Epidermal melanocyte (primary cell): ENCODE measurements around the gene MSMP.

Experiments used
- DNase-seq: peaks from one replicate; pipeline ENCODE4 v3.0.0; 2011; ENCODE audit warnings: low spot score; ENCODE audit not compliant: insufficient read length

MSMP gene, protein sequence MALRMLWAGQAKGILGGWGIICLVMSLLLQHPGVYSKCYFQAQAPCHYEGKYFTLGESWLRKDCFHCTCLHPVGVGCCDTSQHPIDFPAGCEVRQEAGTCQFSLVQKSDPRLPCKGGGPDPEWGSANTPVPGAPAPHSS

DNA sequence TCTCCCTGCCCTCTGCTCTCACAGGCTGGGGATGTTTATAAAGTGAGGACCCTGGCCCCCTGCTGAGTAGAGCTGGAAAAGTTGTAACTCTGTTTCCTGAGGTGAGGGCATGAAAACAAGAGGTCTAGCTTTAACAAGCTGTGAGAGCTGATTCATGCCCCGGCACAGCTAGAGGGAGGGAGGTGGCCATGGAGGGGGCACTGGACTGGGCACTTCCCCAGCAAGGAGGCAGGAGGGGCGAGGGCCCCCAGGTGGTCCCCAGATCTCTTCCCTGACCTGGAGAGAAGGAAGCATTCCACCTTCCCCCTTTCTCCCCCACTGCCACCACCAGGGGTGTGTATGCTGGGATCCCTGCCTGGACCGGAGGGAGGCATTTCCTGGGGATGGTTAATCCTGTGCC, at the start of gene MSMP:
TSS of gene MSMP (minus strand) at position 13 of the 400 bp plus-strand sequence. CDS start 147 bp downstream, outside the sequence.
- DNase-seq, result no peak

DNA sequence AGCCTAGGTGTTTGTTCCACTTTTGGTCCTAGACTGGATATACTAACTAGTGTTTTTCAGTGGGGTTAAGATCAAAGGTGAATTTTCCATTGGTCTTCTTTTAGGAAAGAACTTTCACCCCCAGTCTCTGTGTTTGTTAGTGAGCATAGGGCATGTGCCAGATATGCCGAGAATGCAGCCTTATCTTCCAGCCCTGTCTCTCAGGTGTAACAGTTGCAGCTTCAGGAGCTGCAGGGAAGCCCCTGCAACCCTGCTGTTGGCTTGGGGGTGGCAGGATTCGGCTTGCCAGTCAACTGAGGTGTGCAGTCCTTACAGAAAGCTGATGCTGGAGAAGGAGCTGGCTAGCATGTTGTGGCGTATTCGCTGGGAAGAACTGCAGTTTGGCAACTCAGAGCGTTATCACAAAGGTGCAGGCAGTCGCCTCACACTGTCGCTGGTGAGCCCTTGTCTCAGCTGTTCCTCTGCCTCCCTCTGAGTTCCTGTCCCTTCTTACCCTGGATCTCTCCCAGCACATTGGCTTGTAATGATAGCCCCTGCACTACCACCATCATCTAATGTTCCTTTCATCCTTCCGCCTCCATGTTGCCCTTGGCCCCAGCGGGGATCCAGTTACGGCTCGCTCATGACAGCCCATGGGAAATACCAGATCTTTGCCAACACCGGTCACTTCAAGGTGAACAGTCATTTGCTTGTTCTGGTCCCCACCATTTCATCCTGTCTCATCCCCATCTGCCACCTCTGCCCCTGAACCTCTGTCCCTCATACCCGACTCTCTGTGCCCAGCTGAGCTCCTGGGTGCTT, 47.5 kb upstream of the MSMP start:
- DNase-seq, result no peak

DNA sequence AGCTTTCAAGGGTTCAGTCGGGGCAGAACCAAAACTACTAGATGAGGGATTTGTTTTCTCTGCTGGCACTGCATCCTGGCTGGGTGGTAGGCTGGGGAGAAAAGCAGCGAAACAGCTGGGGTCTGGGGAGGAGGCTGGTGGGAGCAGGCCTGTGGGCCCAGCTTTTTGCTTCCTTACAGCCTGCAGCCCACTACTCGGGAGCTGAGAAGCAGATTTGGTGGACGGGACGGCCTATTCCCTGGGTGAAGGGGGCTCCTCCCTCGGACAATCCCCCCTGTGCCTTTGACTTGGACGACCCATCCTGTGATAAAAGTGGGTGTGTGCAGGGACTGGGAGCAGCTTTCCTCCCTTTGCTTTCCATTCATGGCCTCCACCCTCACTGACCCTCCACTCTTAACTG, 46.5 kb upstream of the MSMP start:
- no peak for DNase-seq

DNA sequence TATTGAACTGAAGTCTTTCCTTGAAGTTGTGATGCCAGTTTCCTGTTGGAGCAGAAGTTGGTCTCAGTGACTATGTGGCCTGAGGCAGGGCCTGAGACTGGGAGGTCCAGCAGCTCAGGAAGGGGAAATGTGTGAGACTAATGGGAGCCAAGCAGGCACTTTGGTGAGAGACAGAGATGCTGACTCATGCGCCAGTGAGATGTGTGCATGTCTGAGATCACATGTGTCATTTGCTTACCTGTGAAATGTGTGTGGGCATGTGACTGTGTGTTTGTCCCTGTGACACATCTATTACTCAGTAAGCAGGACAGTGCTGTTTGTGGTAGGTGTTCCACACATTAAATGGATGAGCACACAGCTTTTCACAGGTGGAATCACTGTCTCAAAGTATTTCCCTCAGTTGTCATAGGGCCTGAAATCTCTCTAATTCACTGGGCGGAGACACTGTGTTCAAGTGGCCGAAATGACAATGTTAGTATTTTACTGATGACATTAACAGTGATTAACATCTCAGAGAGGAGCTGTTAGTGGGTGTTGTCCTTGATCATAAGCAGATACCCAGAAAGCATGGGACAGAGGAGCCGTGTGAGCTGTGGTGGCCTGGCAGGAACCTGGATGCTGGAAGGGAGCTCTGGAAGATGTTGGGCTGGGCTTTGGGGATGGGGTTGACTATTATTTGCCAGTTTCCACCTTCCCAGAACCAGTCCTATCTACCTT, 44.7 kb upstream of the MSMP start:
- DNase-seq, result no peak

DNA sequence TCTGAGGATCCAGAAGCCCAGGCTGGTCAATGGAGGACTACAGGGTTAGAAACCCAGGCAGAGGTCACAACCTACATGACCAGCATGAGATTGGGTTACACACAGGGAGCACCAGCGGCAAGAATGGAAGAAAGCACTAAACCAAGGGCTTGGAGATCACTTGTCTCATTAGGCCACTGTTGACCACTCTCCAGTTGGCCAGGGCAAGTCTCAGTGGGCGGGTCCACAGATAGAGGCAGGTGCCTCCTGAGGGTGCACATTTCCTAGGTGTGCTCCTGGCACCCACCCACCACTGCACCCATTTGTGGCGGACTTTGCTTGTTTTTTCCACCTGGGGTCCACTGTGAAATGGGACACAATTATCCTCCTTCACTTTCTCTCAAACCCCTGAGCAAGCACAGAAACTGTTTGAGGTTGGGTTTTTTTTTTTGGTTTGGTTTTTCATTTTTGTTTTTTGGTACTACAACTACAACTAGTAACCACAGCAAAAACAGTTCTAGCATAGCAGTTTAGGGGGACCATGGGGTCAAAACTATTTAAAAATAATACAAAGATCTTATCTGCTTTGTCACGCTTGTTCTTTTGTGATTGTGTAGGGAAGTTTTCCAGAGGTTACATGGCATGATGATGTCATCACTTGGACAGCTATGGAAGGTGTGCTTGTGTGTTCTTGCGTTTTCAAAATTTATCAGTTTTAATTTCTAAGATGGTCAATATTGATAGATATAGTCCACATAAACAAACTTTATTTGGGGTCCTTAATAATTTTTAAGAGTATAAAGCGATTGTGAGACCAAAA, 43.4 kb upstream of the MSMP start:
- DNase-seq, result no peak

DNA sequence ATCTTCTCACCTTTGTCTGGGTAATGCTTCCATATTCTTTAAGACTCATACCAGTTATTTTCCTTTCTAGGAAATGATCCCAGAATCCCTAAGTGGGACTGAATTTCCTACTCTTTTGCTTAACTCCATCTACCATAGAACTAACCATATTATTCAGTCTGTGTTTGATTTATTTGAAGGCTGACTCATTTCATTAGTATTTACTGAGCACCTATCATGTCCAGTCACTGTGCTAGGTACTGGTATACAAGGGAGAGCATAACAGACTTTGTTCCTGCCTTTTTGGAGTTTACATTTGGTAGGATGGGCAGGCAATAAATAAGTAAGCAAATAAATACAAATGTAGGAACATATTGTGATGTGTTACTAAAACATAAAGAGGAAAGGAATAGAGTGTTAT, 41.6 kb upstream of the MSMP start:
- DNase-seq, result no peak

DNA sequence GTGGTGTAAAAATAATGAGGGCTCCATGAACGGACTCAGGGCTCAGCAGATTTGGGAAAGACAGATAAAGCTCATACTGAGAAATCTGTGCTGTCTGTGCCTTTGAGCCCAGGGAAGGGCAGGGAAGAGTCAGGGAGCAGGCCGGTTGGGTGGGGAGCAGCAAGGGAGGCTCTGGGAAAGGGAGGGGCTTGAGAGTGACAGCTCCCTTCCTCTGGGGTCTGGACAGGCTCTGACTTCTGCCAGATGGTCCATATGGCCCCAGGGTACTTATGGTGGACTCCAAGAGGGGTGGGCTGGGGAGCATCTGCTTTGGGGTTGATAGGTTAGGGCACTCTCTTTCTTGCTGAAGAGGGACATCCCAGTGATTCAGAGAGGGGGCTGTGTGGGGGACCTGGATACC, 39.4 kb upstream of the MSMP start:
- DNase-seq, result no peak

DNA sequence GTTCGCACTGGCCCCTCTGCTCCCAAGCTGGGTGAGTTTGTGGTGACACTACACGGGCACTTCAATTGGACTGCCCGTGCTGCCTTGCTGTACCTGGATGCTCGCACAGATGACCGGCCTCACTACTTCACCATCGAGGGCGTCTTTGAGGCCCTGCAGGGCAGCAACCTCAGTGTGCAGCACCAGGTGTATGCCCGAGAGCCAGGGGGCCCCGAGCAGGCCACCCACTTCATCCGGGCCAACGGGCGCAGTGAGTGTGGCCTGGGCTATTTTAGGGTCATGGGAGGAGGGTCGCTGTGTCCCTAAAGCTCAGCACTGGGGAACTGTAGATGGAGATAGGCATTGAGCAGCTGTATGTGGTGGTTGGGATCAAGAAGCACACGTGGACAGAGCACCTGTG, 38.8 kb upstream of the MSMP start:
- no peak for DNase-seq

DNA sequence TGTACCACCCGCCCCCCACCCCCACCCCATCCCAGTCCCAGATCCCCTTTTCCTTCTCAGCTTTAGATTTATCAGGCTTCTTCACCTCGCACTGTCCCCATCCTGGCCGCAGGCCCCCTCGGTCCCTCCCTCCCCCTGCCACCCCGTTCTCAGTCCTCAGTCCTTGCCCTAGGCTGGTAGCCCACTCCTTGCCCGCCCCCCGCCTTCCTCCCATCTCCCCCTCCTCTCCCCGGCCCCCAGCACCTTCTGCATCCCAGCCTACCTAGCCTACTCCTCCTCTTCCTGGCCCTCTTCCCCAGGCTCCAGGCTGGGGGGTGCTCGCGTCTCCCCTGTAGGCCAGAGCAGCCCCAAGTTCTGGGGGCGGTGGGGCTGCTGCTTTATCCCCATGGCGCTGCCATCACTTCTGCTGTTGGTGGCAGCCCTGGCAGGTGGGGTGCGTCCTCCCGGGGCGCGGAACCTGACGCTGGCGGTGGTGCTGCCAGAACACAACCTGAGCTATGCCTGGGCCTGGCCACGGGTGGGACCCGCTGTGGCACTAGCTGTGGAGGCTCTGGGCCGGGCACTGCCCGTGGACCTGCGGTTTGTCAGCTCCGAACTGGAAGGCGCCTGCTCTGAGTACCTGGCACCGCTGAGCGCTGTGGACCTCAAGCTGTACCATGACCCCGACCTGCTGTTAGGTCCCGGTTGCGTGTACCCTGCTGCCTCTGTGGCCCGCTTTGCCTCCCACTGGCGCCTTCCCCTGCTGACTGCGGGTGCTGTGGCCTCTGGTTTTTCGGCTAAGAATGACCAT, 38.1 kb upstream of the MSMP start:
- DNase-seq, result no peak

DNA sequence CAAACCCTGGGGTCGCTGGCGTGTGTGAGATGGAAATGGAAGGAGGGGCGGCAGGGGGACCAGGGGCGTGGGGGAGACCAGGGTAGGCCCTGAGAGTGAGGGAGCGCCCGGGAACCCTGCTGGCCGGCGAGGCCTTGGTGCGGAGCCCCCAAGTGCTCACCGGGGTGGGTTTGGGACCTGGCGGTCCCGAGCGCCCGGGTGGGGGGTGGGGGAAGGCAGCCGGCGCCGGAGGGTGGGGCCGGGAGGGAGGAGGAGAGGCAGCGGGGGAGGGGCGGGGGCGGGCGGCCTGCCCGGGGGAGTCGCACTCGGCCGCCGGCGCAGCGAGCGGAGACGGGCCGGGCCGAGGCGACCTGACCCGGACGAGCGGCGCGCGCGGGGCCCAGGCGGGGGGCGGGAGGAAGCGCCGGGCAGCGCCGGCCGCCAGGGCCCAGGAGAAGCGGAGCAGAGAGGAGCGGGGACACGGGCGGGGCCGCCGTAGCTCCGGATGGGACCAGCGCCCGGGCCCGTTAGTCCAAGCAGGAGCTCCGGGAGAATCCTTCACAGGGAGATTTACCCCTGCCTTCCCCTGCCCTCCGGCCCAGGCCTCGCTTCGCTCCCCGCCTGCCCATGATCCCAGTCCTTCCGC, 37.3 kb upstream of the MSMP start, which contains the start of gene NPR2:
TSS of gene NPR2 (plus strand) at position 295 of the 625 bp plus-strand sequence. CDS start 818 bp downstream, outside the sequence.
- DNase-seq, result no peak

DNA sequence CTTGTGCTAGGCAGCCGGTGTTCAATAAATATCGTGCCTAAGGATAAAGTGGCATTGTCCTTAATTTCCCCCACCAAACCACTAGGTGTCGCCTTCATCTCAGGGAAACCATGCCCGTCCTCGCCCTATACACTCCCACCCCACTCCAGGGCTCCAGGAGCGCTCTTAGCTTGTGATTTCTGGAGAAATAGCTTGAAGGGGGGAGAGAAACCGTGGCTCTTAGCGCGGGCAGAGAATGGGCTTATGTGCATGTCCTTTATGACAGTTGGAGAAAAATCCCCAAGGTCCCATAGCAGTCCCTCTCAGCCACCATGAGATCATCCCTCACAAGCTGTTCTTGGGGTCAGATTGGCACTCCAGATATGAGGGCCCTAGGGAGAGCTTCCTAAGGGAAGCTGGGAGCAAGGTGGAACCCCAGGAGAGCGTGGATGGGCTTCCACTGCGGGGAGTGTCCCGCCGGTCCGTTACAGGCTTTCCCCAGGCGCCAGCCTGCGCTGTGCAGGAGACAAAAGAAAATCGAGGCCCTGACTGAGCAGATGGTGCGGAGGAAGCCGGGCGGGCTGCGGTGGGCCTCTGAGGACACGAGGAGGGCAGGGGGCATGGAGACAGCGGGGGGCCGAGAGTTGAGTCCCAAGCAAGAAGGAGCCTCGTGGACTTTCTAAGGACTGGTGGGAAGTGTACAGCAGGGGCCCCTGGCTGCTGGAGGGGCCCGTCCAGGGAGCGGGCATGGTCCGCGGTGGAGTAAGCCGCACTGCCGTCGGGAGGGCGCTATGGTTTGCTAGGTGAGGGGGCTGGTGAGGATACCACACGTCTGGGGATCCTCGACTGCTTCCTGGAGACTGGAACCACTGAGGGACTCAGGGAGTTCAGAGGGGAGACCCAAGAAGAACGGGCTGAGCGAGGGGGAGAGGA, 36.6 kb upstream of the MSMP start:
- DNase-seq, result peak; percentile 94

DNA sequence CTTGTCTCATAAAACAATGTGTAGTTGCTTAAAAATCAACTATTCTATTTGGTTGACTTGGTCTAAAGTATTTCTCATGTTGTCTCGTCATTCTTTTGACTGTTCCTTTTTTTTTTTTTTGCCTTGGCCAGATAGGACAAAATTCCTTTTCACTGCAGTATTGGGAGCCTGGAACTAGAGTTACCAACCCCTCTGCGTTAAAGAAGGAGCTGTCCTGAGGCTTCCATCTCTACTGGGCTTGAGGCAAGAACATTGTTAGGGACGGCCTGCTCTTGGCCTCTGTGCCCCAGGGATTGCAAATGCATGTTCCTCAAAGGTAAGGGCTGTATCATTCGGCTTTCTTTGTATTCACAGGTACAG, 35.9 kb upstream of the MSMP start:
- DNase-seq, result no peak

DNA sequence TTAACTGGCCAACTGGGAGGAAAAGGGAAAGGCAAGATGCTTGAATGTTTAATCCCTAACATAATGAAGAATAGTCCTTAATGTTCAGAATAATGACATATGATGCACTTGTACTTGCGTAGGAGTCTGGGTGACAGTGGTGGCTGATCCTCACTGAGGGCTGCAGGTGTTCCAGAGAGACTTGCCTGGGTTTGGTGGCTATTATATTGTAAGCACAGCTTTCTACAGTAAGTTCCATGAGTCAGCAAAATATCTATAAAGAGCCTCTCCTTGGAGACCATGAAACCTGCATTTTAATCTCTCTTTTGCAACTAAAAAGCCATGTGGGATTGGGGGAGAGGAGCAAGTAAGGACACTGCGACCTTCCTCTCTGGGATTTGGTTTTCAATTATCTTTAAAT, 35.5 kb upstream of the MSMP start:
- no peak for DNase-seq

DNA sequence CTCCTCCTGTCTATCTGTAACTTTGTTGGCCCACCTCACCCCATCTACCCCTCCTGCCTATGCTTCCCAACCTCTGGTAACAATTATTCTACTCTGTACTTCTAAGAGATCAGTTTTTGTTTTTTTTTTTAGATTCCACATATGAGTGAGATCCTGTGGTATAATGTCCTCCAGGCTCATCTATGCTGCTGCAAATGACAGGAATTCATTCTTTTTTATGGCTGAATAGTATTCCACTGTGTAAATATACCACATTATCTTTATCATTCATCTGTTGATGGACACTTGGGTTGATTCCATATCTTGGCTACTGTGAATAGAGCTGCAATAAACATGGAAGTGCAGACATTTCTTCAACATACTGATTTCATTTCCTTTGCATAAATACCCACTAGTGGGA, 29.3 kb upstream of the MSMP start:
- no peak for DNase-seq

DNA sequence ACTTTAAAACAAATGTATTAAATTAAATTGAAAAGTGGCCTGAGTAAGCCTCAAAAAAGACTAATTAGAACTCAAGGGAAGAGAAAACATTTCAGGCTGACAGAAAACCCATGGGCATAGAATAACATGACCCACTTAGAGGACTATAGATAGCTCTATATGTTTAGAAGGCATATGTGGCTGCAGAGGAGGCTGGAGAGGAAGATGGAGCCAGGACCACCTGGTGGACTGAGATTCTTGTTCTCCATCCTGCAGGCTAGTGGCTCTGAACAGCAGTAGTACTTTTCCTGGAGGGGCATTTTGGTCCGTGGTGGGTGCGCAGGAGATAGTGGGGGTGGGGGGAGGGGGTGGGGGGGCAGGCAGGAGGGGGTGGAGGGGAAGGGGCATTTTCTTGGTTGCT, 27.0 kb upstream of the MSMP start:
- no peak for DNase-seq

DNA sequence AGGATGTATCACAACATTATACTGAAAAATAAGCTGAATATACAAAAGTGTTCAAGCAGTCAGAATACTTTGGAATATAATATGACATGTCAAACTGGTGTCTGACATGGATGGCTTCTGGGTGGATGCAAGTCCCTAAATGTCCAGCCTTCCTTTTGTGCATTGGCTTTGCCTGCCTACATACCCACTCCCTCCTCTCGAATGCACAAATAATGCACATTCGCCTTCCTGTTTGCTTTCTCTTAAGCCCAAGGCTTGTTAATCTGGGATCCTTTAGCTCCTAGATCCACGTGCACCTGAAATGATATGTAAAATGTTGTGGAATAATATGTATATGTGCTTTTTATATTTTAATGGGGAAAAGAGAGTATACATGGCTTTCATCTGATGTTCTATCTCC, 24.4 kb upstream of the MSMP start:
- DNase-seq, result no peak

DNA sequence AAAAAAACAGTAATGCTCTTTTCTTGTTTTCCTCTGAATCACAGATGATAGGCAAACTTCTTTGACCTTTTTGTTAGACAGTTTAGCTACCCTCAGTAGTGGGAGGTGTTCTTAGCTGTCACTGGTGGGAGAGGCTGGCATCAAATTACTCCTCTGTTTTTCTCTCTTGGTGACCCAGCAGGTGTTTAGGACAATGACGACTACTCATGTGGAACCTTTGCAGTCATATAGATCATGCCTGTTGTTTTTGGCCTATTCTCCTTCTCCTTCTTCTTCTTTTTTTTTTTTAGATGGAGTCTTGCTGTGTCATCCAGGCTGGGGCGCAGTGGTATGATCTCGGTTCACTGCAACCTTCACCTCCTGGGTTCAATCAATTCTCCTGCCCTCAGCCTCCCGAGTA, 21.9 kb upstream of the MSMP start:
- DNase-seq, result no peak

DNA sequence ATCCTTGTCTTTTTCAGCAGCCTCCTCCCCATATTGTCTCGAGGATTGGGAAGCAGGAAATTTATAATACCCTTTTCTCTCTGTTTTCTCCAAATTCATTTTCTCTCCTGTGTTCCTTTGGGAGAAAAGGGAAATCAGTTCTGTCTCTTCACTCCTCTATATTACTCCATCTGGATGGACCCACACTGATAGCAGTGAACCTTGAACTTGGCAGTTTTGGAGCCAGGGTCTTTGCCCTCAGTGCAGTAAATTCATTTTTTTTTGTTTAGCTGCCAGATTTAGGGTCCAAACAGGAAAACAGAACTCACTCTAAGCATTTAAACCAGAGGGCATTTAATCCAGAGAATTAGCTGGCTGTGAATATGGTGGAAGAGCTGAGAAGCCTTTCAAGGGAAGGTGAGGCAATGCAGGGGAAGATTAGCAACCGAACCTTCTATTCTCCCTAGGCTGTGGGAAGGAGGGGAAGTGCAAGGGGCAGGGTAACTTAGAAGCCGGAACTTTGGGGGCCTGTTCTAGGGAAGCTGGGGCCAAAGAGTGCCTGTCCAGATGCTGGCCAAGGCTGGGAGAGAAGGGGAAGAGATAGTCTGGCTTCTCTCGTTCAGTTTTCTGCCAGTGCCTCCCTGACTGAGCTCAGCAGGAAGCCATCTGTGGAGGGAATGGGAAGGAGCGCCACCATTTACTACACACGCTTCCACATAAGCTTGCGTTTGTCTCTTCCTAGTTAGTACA, 21.0 kb upstream of the MSMP start:
- DNase-seq, result no peak

DNA sequence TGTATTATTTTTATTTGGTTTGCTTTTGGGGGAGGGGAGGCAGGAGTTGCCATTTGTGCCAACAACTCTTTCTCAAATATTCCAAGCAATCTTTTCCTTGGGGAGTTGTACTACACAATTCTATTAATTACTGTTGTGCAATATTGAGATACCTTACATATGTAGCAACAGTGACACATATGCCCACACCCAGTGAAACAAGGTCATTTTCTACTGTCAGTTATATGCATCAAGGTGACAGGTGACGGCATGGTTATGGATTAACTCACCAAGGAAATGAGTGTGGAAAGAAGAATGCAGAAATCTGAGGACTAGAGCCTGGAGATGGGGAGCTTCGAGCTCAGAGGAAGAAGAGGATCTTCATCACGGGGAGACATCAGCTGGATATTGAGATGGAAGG, 17.9 kb upstream of the MSMP start:
- DNase-seq, result no peak
